Panc1 (cell line): ENCODE data around the gene GATB.

Experiments
- CTCF ChIP-seq: fragments of 450-650 bp; IDR thresholded peaks from 2 replicates; pipeline ENCODE4 v1.5.1; 2017; ENCODE audit warnings: mild to moderate bottlenecking
- POLR2AphosphoS5 ChIP-seq: IDR thresholded peaks from 2 replicates; pipeline ENCODE4 v1.6.1; 2012; ENCODE audit warnings: mild to moderate bottlenecking, low read depth, low read length, moderate library complexity
- REST ChIP-seq, 2 experiments: IDR thresholded peaks; 2 replicates each; pipeline ENCODE4 v1.6.1; 2011 to 2012; ENCODE audit warnings: low read depth in 2 of 2, control low read depth in 1 of 2, low read length in 1 of 2, mild to moderate bottlenecking in 1 of 2, moderate library complexity in 1 of 2; ENCODE audit not compliant: insufficient read depth in 1 of 2

GRCh38 chr4:151685303-151685702 lies 75.5 kb downstream of the GATB start:
- TF ChIP-seq CTCF (no peak), POLR2AphosphoS5 (no peak), REST (IDR thresholded peaks at IDR 0.05; ENCODE audit: insufficient read depth in 1 of 2, low read depth in 2 of 2, low read length in 1 of 2) (no peak)
